K562 (cell line): Measurements from ENCODE around the gene RARA. TPM values are rescaled to one million over a fixed set of nuclear protein-coding genes. Genes with fewer than 3 reads are reported as not detected.

Source experiments
- CEBPG ChIP-seq, 3 experiments: fragments of 200-800 bp in 1 of 3; sonication (Bioruptor generic) in 1 of 3; sonication (generic) in 1 of 3; formaldehyde crosslinking in 1 of 3; IDR thresholded peaks in 2 of 3; conservative IDR thresholded peaks in 1 of 3; 2 replicates each; pipeline versions ENCODE4 v1.6.1 to v1.8.0; 2016 to 2022; ENCODE audit warnings: missing compliant biosample characterization in 2 of 3, missing genetic modification characterization in 2 of 3, mild to moderate bottlenecking in 1 of 3, missing genetic modification reagents in 1 of 3
- CHCHD3 ChIP-seq: fragments of 250-450 bp; sonication (Bioruptor Pico); IDR thresholded peaks from 2 replicates; pipeline ENCODE4 v2.1.2; 2022; ENCODE audit warnings: mild to moderate bottlenecking
- POLR3A ChIP-seq: IDR thresholded peaks from 2 replicates; pipeline ENCODE4 v1.6.1; 2011; ENCODE audit warnings: borderline replicate concordance, mild to moderate bottlenecking, moderate library complexity; ENCODE audit not compliant: insufficient read length, insufficient read depth; ENCODE audit errors: extremely low read depth
- RBM17 ChIP-seq: fragments of 200-400 bp; formaldehyde crosslinking; IDR thresholded peaks from 2 replicates; pipeline ENCODE4 v1.6.1; 2017; ENCODE audit warnings: low read depth, mild to moderate bottlenecking, low read length, borderline replicate concordance
- REST ChIP-seq, 2 experiments: fragments of 450-650 bp; formaldehyde crosslinking in 1 of 2; IDR thresholded peaks; 2 replicates each; pipeline versions ENCODE4 v1.4.0 to v1.6.1; 2014 to 2020; ENCODE audit warnings: mild to moderate bottlenecking in 2 of 2, borderline replicate concordance in 1 of 2, low read depth in 1 of 2
- polyA plus RNA-seq, 8 experiments: library from polyadenylated mRNA; depleted of rRNA in 4 of 8; stranded (reverse) in 5 of 8; unstranded in 3 of 8; fragments of >200 nt; fragmentation: Nextera tagmentation in 2 of 8; fragmentation: Illumina TruSeq in 1 of 8; extraction: Ambion mirVana in 2 of 8; extraction: Trizol in 1 of 8; gene quantifications; 2 replicates each; pipeline versions ENCODE4 v1.2.1 to v1.2.3, GENCODE V29; 2011 to 2014; ENCODE audit warnings: inconsistent platforms in 1 of 8, missing spikeins in 1 of 8
- total RNA-seq, 7 experiments: library from RNA; depleted of rRNA in 6 of 7; stranded (reverse); fragments of >200 nt in 6 of 7; fragmentation: Illumina TruSeq in 2 of 7; extraction: Trizol in 2 of 7; gene quantifications; 2 replicates each; pipeline versions ENCODE4 v1.2.1 to v1.2.3, GENCODE V29; 2011 to 2021; ENCODE audit warnings: low replicate concordance in 1 of 7
- TF ChIP-seq, protein P1 (sequence below): fragments of 450-650 bp; IDR thresholded peaks from 2 replicates; pipeline ENCODE4 v1.6.1; 2016; ENCODE audit warnings: borderline replicate concordance
- TF ChIP-seq, protein P2 (sequence below), 2 experiments: fragments of 450-650 bp; IDR thresholded peaks; 2 replicates each; pipeline ENCODE4 v1.6.1; 2018; ENCODE audit warnings: mild to moderate bottlenecking in 2 of 2, low read depth in 1 of 2; ENCODE audit not compliant: partially characterized antibody in 2 of 2

Gene RARA
- total and polyA plus RNA-seq, 9 of the 15 experiments (the other 6 are each of a cell fraction or from before 2014, with no cell fraction given): 0.10 to 28.0 (median 7.9) TPM

- peak; percentile 34 for TF ChIP-seq REST (IDR thresholded peaks at IDR 0.05; ENCODE audit: borderline replicate concordance)
- peak; percentile 58; the same call in 1 of the 2 replicates for TF ChIP-seq REST (CRISPR knock-in tag; IDR thresholded peaks at IDR 0.05; ENCODE audit: low read depth)
- TF ChIP-seq CEBPG (CRISPR knock-in tag; IDR thresholded peaks at IDR 0.05): no peak
- TF ChIP-seq CEBPG (tag; conservative IDR thresholded peaks at IDR 0.05 in 1 of 2, IDR thresholded peaks at IDR 0.05 in 1 of 2): no peak
- TF ChIP-seq, protein P1, sequence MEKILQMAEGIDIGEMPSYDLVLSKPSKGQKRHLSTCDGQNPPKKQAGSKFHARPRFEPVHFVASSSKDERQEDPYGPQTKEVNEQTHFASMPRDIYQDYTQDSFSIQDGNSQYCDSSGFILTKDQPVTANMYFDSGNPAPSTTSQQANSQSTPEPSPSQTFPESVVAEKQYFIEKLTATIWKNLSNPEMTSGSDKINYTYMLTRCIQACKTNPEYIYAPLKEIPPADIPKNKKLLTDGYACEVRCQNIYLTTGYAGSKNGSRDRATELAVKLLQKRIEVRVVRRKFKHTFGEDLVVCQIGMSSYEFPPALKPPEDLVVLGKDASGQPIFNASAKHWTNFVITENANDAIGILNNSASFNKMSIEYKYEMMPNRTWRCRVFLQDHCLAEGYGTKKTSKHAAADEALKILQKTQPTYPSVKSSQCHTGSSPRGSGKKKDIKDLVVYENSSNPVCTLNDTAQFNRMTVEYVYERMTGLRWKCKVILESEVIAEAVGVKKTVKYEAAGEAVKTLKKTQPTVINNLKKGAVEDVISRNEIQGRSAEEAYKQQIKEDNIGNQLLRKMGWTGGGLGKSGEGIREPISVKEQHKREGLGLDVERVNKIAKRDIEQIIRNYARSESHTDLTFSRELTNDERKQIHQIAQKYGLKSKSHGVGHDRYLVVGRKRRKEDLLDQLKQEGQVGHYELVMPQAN: peak; percentile 87
- TF ChIP-seq, protein P2, sequence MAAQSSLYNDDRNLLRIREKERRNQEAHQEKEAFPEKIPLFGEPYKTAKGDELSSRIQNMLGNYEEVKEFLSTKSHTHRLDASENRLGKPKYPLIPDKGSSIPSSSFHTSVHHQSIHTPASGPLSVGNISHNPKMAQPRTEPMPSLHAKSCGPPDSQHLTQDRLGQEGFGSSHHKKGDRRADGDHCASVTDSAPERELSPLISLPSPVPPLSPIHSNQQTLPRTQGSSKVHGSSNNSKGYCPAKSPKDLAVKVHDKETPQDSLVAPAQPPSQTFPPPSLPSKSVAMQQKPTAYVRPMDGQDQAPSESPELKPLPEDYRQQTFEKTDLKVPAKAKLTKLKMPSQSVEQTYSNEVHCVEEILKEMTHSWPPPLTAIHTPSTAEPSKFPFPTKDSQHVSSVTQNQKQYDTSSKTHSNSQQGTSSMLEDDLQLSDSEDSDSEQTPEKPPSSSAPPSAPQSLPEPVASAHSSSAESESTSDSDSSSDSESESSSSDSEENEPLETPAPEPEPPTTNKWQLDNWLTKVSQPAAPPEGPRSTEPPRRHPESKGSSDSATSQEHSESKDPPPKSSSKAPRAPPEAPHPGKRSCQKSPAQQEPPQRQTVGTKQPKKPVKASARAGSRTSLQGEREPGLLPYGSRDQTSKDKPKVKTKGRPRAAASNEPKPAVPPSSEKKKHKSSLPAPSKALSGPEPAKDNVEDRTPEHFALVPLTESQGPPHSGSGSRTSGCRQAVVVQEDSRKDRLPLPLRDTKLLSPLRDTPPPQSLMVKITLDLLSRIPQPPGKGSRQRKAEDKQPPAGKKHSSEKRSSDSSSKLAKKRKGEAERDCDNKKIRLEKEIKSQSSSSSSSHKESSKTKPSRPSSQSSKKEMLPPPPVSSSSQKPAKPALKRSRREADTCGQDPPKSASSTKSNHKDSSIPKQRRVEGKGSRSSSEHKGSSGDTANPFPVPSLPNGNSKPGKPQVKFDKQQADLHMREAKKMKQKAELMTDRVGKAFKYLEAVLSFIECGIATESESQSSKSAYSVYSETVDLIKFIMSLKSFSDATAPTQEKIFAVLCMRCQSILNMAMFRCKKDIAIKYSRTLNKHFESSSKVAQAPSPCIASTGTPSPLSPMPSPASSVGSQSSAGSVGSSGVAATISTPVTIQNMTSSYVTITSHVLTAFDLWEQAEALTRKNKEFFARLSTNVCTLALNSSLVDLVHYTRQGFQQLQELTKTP (IDR thresholded peaks at IDR 0.05; ENCODE audit: low read depth in 1 of 2, partially characterized antibody in 2 of 2): no peak
- TF ChIP-seq RBM17: no peak
- TF ChIP-seq CHCHD3: no peak
- no peak for TF ChIP-seq POLR3A
Measured at GRCh38 chr17:40317880-40318829, 9.2 kb downstream of the RARA start (continued).
